RWPE2 (cell line): ENCODE measurements around the gene PLPPR5.

Experiments used
- ATAC-seq: fragments of 200-7000 bp; cut with Tn5 transposase; 3 replicates; pipeline ENCODE4 v1.9.1; 2021; ENCODE audit warnings: low read depth
- DNase-seq: peaks from one replicate; pipeline ENCODE4 v3.0.0-alpha.2; 2020; ENCODE audit warnings: low spot score
- H3K27ac ChIP-seq: fragments of 450-650 bp; 2 replicates; pipeline ENCODE4 v1.5.1; 2017; ENCODE audit warnings: mild to moderate bottlenecking; ENCODE audit not compliant: poor library complexity, severe bottlenecking
- H3K27me3 ChIP-seq: fragments of 250-450 bp; sonication (Bioruptor Pico); 2 replicates; pipeline ENCODE4 v1.5.1; 2021; ENCODE audit warnings: mild to moderate bottlenecking, moderate library complexity; ENCODE audit not compliant: insufficient read depth, poor library complexity, severe bottlenecking
- H3K36me3 ChIP-seq: fragments of 250-450 bp; sonication (Bioruptor Pico); 2 replicates; pipeline ENCODE4 v1.5.1; 2020; ENCODE audit warnings: low read depth, mild to moderate bottlenecking, moderate library complexity
- H3K4me1 ChIP-seq: fragments of 250-450 bp; sonication (Bioruptor Pico); 2 replicates; pipeline ENCODE4 v1.5.1; 2021; ENCODE audit warnings: mild to moderate bottlenecking, moderate library complexity; ENCODE audit not compliant: insufficient read depth, poor library complexity, severe bottlenecking
- H3K4me3 ChIP-seq: fragments of 250-450 bp; sonication (Bioruptor Pico); 2 replicates; pipeline ENCODE4 v1.5.1; 2021; ENCODE audit warnings: mild to moderate bottlenecking, moderate library complexity; ENCODE audit not compliant: severe bottlenecking
- H3K9me3 ChIP-seq: fragments of 250-450 bp; sonication (Bioruptor Pico); 2 replicates; pipeline ENCODE4 v1.5.1; 2021; ENCODE audit warnings: mild to moderate bottlenecking, moderate library complexity; ENCODE audit not compliant: severe bottlenecking
- TF ChIP-seq, protein P1 (sequence below): fragments of 450-650 bp; IDR thresholded peaks from one replicate; pipeline ENCODE4 v1.5.1; 2017; ENCODE audit warnings: mild to moderate bottlenecking, moderate library complexity; ENCODE audit not compliant: poor library complexity, severe bottlenecking

PLPPR5 gene

DNA sequence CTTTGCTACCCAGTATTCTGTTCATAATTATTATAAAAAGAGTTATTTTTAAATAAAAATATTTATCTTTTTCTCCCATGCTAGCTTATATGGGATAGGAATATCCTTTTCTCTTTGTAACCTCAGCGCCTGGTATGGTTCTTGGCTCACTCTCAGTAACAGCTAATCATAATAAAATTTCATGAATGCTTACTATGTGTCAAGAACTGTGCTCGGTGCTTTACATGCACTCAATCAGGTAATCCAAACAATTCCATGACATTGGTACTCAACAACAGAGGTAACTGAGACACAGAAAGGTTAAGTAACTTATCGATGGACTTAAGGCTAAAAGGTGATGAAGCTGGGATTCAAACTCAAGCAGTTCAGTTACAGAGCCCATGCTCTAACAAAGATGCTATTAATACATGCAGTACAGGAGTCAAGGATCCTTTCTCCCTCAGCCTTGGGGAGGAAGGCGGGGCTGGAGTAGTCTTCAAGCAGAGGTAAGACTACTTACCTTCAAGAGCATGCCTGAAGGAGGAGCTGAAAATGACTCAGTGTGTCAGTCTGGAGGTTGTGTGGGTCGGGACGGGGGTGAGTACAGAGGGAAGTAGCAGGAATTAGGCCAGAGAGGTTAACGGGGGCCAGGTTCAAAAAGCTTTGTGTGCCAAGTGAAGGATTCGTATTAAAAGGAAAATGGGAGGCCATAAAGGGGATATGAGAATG is 73.4 kb downstream of the PLPPR5 start:
- Histone ChIP-seq H3K27me3 (no peaks in the 10 kb centered on the region), H3K36me3 (no peaks in the 10 kb centered on the region), H3K9me3 (no peaks in the 10 kb centered on the region), H3K27ac (no peak overlapping the region), H3K4me3 (no peak overlapping the region), H3K4me1 (no peaks in the 10 kb centered on the region)
- TF ChIP-seq, protein P1, sequence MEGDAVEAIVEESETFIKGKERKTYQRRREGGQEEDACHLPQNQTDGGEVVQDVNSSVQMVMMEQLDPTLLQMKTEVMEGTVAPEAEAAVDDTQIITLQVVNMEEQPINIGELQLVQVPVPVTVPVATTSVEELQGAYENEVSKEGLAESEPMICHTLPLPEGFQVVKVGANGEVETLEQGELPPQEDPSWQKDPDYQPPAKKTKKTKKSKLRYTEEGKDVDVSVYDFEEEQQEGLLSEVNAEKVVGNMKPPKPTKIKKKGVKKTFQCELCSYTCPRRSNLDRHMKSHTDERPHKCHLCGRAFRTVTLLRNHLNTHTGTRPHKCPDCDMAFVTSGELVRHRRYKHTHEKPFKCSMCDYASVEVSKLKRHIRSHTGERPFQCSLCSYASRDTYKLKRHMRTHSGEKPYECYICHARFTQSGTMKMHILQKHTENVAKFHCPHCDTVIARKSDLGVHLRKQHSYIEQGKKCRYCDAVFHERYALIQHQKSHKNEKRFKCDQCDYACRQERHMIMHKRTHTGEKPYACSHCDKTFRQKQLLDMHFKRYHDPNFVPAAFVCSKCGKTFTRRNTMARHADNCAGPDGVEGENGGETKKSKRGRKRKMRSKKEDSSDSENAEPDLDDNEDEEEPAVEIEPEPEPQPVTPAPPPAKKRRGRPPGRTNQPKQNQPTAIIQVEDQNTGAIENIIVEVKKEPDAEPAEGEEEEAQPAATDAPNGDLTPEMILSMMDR = no peak
- DNase-seq = no peak
- no peak for ATAC-seq

DNA sequence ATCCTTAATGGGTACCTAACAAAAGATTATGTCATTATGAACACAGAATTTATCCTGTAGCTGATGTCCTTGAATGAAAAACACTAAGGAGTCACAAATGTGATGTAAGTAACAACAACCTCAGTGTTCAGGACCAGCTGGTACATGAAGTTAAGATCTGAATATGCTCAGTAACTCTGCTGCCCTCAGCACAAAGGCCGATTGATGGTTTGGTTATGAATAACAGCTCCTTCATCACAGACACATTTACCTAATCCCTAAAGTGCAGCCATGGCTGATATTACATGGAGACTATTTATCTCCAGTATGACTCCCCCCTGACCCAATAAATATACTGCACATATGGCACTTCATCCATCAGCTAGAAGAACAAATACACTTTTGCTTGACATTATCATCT is 75.2 kb downstream of the PLPPR5 start:
- TF ChIP-seq, protein P1 = no peak
- no peaks in the 10 kb centered on the region for H3K9me3 ChIP-seq

DNA sequence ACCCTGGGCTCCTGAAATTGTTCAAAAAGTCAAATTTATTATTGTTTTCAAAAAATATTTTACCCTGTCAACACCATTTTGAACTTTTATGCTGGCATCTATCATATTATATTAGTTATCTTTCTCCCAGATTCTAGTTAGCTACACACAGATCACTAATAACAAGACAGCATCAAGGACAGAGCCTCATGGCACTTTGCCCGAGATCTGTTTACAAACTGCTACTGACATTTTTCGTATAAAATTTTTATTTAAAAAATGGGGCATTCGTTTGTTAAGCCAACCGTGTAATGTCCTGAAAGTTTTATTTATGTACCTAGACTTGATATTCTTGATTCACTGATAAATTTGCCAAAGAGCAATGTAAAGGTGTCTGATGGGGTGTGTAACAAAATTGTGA is 78.1 kb downstream of the PLPPR5 start:
- Histone ChIP-seq H3K4me3 (no peak overlapping the region), H3K9me3 (no peaks in the 10 kb centered on the region), H3K27me3 (no peaks in the 10 kb centered on the region), H3K4me1 (peaks cover 7% of the 10 kb centered on the region), H3K27ac (no peak overlapping the region), H3K36me3 (no peaks in the 10 kb centered on the region)
- DNase-seq = no peak
- no peak for ATAC-seq
- TF ChIP-seq, protein P1 = no peak

More for the DNA sequence above, 75.2 kb downstream of the PLPPR5 start:
- no peak overlapping the region for H3K27ac ChIP-seq
- no peaks in the 10 kb centered on the region for H3K4me1 ChIP-seq
- no peak overlapping the region for H3K4me3 ChIP-seq
- ATAC-seq (no peak), DNase-seq (no peak)
- H3K36me3 ChIP-seq = no peaks in the 10 kb centered on the region
- H3K27me3 ChIP-seq = no peaks in the 10 kb centered on the region

DNA sequence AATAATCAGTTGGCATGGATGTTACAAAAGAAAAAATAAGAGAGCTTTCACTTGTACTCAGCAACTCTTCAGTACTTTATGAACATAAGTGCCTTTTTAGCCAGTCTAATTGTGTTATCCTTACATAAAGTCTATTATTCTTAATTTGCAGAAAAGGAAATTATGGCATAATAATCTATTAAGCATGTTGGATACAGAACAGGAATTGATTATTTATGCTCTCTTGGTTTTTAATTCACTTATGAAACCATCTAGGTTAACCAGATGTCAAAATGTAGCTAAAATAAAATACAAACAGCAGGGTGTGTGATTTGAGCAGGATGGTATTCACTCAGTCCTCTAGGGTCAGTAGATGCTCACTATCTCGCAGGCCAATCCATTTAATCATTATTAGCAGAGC is 79.7 kb downstream of the PLPPR5 start:
- ATAC-seq = no peak
- TF ChIP-seq, protein P1 = no peak
- Histone ChIP-seq H3K4me1 (peaks cover 20% of the 10 kb centered on the region), H3K36me3 (no peaks in the 10 kb centered on the region), H3K27ac (no peak overlapping the region), H3K4me3 (no peak overlapping the region), H3K27me3 (no peaks in the 10 kb centered on the region), H3K9me3 (no peaks in the 10 kb centered on the region)
- DNase-seq = no peak

DNA sequence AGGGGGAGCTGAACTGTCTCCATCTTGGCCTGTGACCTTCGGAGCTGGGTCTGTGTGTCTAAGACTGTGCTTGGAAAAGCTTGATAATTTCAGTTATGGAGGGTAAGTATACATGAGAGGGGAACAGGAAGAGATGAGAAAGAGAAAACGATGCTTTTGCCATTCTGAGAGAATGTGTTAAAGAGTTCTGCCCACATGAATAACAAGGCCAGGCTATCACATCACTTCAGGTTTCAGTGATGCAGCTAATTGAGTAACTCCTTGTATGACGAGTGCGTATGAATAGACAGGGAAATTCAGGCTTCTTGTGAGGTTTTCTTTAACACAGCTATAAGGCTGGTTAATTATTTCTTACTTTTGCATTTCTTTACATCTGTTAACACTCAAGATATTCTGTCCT is 81.0 kb downstream of the PLPPR5 start:
- Histone ChIP-seq H3K4me3 (no peak overlapping the region), H3K4me1 (peaks cover 28% of the 10 kb centered on the region), H3K9me3 (no peaks in the 10 kb centered on the region), H3K36me3 (no peaks in the 10 kb centered on the region), H3K27ac (no peak overlapping the region), H3K27me3 (no peaks in the 10 kb centered on the region)
- DNase-seq (no peak), ATAC-seq (no peak)
- TF ChIP-seq, protein P1 = no peak
